Hepatocyte (in vitro differentiated cells): ENCODE measurements around the gene ZMYND19. TPM values are rescaled to one million over a fixed set of nuclear protein-coding genes. Genes with fewer than 3 reads are reported as not detected.
"Not testable (repeated sequence)": the region's sequence is repeated elsewhere in the genome, so short reads cannot be mapped to it uniquely, and the experiment has no call there.

ENCODE experiments used
- DNase-seq: peaks from one replicate; pipeline ENCODE4 v3.0.0-alpha.2; 2016; ENCODE audit warnings: low spot score
- H2AFZ ChIP-seq: fragments of 200-600 bp; sonication (generic); 2 replicates; pipeline ENCODE4 v1.6.0; 2016; ENCODE audit warnings: antibody characterized with exemption, mild to moderate bottlenecking
- H3K27ac ChIP-seq: fragments of 200-600 bp; sonication (generic); 2 replicates; pipeline ENCODE4 v1.5.1; 2016; ENCODE audit warnings: mild to moderate bottlenecking
- H3K27me3 ChIP-seq: fragments of 200-600 bp; sonication (generic); 2 replicates; pipeline ENCODE4 v1.6.1; 2016
- H3K36me3 ChIP-seq: fragments of 200-600 bp; sonication (generic); replicated peaks from 2 replicates; pipeline ENCODE4 v1.5.1; 2016; ENCODE audit warnings: low read depth; ENCODE audit not compliant: insufficient read depth
- H3K4me1 ChIP-seq: fragments of 200-600 bp; sonication (generic); 2 replicates; pipeline ENCODE4 v1.5.1; 2016; ENCODE audit warnings: mild to moderate bottlenecking, moderate library complexity; ENCODE audit not compliant: insufficient read depth
- H3K4me2 ChIP-seq: fragments of 200-600 bp; sonication (generic); 2 replicates; pipeline ENCODE4 v1.6.0; 2016
- H3K4me3 ChIP-seq: fragments of 200-600 bp; sonication (generic); 2 replicates; pipeline ENCODE4 v1.5.1; 2016; ENCODE audit warnings: mild to moderate bottlenecking
- H3K79me2 ChIP-seq: fragments of 200-600 bp; sonication (generic); 2 replicates; pipeline ENCODE4 v1.6.0; 2017; ENCODE audit warnings: mild to moderate bottlenecking
- H3K9me2 ChIP-seq: fragments of 200-600 bp; sonication (generic); replicated peaks from 2 replicates; pipeline ENCODE4 v1.6.0; 2017; ENCODE audit warnings: mild to moderate bottlenecking; ENCODE audit not compliant: insufficient read depth
- H3K9me3 ChIP-seq: fragments of 200-600 bp; sonication (generic); 2 replicates; pipeline ENCODE4 v1.5.1; 2016; ENCODE audit warnings: low read depth, mild to moderate bottlenecking
- H4K20me1 ChIP-seq: fragments of 200-600 bp; sonication (generic); 2 replicates; pipeline ENCODE4 v1.6.0; 2016; ENCODE audit warnings: mild to moderate bottlenecking; ENCODE audit not compliant: insufficient read depth, poor library complexity, severe bottlenecking
- EZH2 ChIP-seq: fragments of 200-600 bp; sonication (generic); IDR thresholded peaks from 2 replicates; pipeline ENCODE4 v1.6.1; 2016; ENCODE audit warnings: antibody characterized with exemption, mild to moderate bottlenecking, borderline replicate concordance
- EZH2phosphoT487 ChIP-seq: fragments of 200-600 bp; sonication (generic); IDR thresholded peaks from one replicate; pipeline ENCODE4 v1.6.1; 2018; ENCODE audit warnings: antibody characterized with exemption, mild to moderate bottlenecking, low read depth, moderate library complexity; ENCODE audit not compliant: unreplicated experiment, severe bottlenecking
- WGBS: methylation state at CpG from one replicate; pipeline ENCODE4 v1.1.6; 2016; ENCODE audit warnings: low lambda C conversion rate; ENCODE audit errors: missing lambda C conversion rate; 5-methylcytosine and 5-hydroxymethylcytosine counted together
- polyA plus RNA-seq: library from polyadenylated mRNA; unstranded; fragments of >200 nt; fragmentation: Nextera tagmentation; extraction: Ambion mirVana; gene quantifications from 2 replicates; pipeline ENCODE4 v1.2.1, GENCODE V29; 2016
- total RNA-seq: library from RNA; depleted of rRNA; stranded (reverse); fragments of >200 nt; gene quantifications from 2 replicates; pipeline ENCODE4 v1.2.3, GENCODE V29; 2014
- TF ChIP-seq, protein P1 (sequence below): fragments of 200-600 bp; sonication (generic); IDR thresholded peaks from 2 replicates; pipeline ENCODE4 v1.5.1; 2016; ENCODE audit warnings: antibody characterized with exemption, mild to moderate bottlenecking; ENCODE audit not compliant: poor library complexity

Gene ZMYND19
- total and polyA plus RNA-seq, 2 experiments from 2014 or later, result 20.4 to 46.9 TPM

- Histone ChIP-seq H3K36me3 (no peaks in the 10 kb centered on the region), H3K27me3 (no peaks in the 10 kb centered on the region), H3K4me2 (no peak overlapping the region), H3K4me1 (peaks cover 6% of the 10 kb centered on the region), H3K79me2 (peaks cover 99% of the 10 kb centered on the region), H2AFZ (no peak overlapping the region), H3K9me2 (no peaks in the 10 kb centered on the region), H3K9me3 (no peaks in the 10 kb centered on the region), H3K4me3 (no peak overlapping the region), H3K27ac (no peak overlapping the region), H4K20me1 (peaks cover 92% of the 10 kb centered on the region)
- no peak for DNase-seq
- WGBS, result 93% methylated on average over 4 of the region's 4 CpGs
- no peak for TF ChIP-seq EZH2
- TF ChIP-seq, protein P1, sequence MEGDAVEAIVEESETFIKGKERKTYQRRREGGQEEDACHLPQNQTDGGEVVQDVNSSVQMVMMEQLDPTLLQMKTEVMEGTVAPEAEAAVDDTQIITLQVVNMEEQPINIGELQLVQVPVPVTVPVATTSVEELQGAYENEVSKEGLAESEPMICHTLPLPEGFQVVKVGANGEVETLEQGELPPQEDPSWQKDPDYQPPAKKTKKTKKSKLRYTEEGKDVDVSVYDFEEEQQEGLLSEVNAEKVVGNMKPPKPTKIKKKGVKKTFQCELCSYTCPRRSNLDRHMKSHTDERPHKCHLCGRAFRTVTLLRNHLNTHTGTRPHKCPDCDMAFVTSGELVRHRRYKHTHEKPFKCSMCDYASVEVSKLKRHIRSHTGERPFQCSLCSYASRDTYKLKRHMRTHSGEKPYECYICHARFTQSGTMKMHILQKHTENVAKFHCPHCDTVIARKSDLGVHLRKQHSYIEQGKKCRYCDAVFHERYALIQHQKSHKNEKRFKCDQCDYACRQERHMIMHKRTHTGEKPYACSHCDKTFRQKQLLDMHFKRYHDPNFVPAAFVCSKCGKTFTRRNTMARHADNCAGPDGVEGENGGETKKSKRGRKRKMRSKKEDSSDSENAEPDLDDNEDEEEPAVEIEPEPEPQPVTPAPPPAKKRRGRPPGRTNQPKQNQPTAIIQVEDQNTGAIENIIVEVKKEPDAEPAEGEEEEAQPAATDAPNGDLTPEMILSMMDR, result no peak
- TF ChIP-seq EZH2phosphoT487, result no peak
These were observed 40.4 kb upstream of the ZMYND19 start for GRCh38 chr9:137630679-137631078.

DNA sequence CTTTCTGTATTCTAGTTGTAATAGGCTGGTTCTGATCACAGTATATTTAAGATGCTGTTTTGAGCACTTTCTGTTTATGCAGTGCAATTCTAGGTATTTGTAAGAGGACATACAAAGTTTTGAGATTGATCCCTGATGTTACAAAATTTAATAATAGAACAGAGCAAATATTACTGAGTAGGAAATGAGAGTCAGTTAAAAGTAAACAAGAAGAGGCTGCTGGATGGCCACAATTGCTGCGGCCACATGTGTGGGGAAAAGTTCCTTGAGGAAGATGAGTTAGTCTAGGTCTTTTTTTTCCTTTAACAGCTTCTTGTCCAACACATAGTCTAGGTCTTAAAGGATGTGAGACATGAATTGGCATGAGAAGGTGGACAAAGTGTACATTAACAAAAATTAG, 39.8 kb upstream of the ZMYND19 start:
- no peak for TF ChIP-seq EZH2
- TF ChIP-seq, protein P1, result no peak
- TF ChIP-seq EZH2phosphoT487, result no peak
- peaks cover 94% of the 10 kb centered on the region for H4K20me1 ChIP-seq
- H3K36me3 ChIP-seq, result no peaks in the 10 kb centered on the region
- H3K4me3 ChIP-seq, result no peak overlapping the region
- no peaks in the 10 kb centered on the region for H3K27me3 ChIP-seq
- WGBS, result 57% methylated on average over 1 of the region's 1 CpG
- peaks cover 99% of the 10 kb centered on the region for H3K79me2 ChIP-seq
- H3K9me3 ChIP-seq, result no peaks in the 10 kb centered on the region
- H3K9me2 ChIP-seq, result no peaks in the 10 kb centered on the region
- no peak overlapping the region for H3K4me2 ChIP-seq
- H3K27ac ChIP-seq, result no peak overlapping the region
- DNase-seq, result no peak
- no peak overlapping the region for H2AFZ ChIP-seq
- H3K4me1 ChIP-seq, result peaks cover 6% of the 10 kb centered on the region

- not testable (repeated sequence) for H3K36me3 ChIP-seq, H3K4me1 ChIP-seq, H3K27ac ChIP-seq, H3K9me3 ChIP-seq, H3K4me3 ChIP-seq, H3K9me2 ChIP-seq, DNase-seq, H3K27me3 ChIP-seq, H2AFZ ChIP-seq, H3K4me2 ChIP-seq
- peaks cover 92% of the 10 kb centered on the region for H4K20me1 ChIP-seq
- 98% methylated on average over 14 of the region's 14 CpGs for WGBS
- H3K79me2 ChIP-seq, result peaks cover 100% of the 10 kb centered on the region
These were observed 37.1 kb upstream of the ZMYND19 start for GRCh38 chr9:137627406-137627805.

DNA sequence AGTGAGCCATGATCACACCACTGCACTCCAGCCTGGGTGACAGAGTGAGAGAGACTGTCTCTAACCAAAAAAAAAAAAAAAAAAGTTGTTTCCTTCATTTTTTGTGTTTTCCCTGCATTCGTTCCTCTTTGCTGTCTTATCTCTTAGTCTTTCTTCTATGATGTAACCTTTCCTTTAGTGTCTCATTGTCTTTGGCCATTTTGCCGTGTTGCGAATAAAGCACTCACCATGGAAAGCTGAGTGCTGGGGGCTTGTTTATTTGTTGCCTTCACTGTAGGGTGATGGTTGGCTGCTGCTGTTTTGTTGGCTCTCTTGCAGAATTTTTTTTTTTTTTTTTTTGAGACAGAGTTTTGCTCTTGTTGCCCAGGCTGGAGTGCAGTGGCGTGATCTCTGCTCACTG, 36.2 kb upstream of the ZMYND19 start:
- H3K9me3 ChIP-seq, result no peaks in the 10 kb centered on the region
- H3K9me2 ChIP-seq, result no peaks in the 10 kb centered on the region
- 91% methylated on average over 4 of the region's 4 CpGs for WGBS
- no peaks in the 10 kb centered on the region for H3K27me3 ChIP-seq
- TF ChIP-seq, protein P1, result no peak
- TF ChIP-seq EZH2, result no peak
- TF ChIP-seq EZH2phosphoT487, result no peak
- H3K4me1 ChIP-seq, result peaks cover 6% of the 10 kb centered on the region
- peaks cover 100% of the 10 kb centered on the region for H3K79me2 ChIP-seq
- no peak overlapping the region for H3K4me3 ChIP-seq
- H2AFZ ChIP-seq, result no peak overlapping the region
- no peak overlapping the region for H3K4me2 ChIP-seq
- no peaks in the 10 kb centered on the region for H3K36me3 ChIP-seq
- peaks cover 93% of the 10 kb centered on the region for H4K20me1 ChIP-seq
- H3K27ac ChIP-seq, result no peak overlapping the region
- no peak for DNase-seq

DNA sequence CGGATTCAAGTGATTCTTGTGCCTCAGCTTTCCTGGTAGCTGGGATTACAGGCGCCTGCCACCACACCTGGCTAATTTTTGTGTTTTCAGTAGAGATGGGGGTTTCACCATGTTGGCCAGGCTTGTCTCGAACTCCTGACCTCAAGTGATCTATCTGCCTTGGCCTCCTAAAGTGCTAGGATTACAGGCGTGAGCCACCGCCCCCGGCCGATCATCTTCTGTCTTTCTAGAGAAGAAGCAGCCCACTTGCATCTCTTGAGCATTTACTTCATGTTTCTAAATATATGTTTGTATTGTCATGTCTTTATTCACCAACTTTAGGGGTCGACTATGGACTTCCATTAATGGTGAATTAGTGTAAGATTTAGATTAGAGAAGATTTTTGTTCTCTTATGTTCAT, 31.9 kb upstream of the ZMYND19 start:
- not testable (repeated sequence) for H3K4me2 ChIP-seq, H3K9me2 ChIP-seq, H3K27me3 ChIP-seq, H3K9me3 ChIP-seq, H3K4me3 ChIP-seq, H3K27ac ChIP-seq, H3K36me3 ChIP-seq, DNase-seq, H2AFZ ChIP-seq
- H3K4me1 ChIP-seq, result peaks cover 19% of the 10 kb centered on the region
- H3K79me2 ChIP-seq, result peaks cover 88% of the 10 kb centered on the region
- 95% methylated on average over 8 of the region's 8 CpGs for WGBS
- H4K20me1 ChIP-seq, result peaks cover 67% of the 10 kb centered on the region
